Activated naive CD8-positive, alpha-beta T cell treated with anti-CD3 and anti-CD28 coated beads, Interleukin-2, amount 50 U/mL, for 24 hours (primary cell): Measurements from ENCODE around the gene RABL6.
A peak's percentile ranks its signal among the peaks of the same experiment; 100 is the strongest.
"Not testable (repeated sequence)": the region's sequence is repeated elsewhere in the genome, so short reads cannot be mapped to it uniquely, and the experiment has no call there.

ENCODE experiments used
- ATAC-seq: fragments of 150-1000 bp; cut with Tn5 transposase; one replicate; pipeline ENCODE4 v1.10.0; 2021
- DNase-seq: peaks from one replicate; pipeline ENCODE4 v3.0.0; 2021
- H3K27ac Mint-ChIP-seq: one replicate; pipeline ENCODE4 v1.8.0; 2021; ENCODE audit warnings: mild to moderate bottlenecking, mixed read lengths
- H3K27me3 Mint-ChIP-seq: one replicate; pipeline ENCODE4 v1.8.0; 2021; ENCODE audit warnings: mixed read lengths
- H3K36me3 Mint-ChIP-seq: one replicate; pipeline ENCODE4 v1.8.0; 2021; ENCODE audit warnings: low read depth, mixed read lengths
- H3K4me1 Mint-ChIP-seq: one replicate; pipeline ENCODE4 v1.8.0; 2021; ENCODE audit warnings: mixed read lengths
- H3K4me3 Mint-ChIP-seq: one replicate; pipeline ENCODE4 v1.8.0; 2021; ENCODE audit warnings: mild to moderate bottlenecking, moderate library complexity, mixed read lengths
- H3K9me3 Mint-ChIP-seq: one replicate; pipeline ENCODE4 v1.8.0; 2021; ENCODE audit warnings: mixed read lengths

RABL6 gene

DNA sequence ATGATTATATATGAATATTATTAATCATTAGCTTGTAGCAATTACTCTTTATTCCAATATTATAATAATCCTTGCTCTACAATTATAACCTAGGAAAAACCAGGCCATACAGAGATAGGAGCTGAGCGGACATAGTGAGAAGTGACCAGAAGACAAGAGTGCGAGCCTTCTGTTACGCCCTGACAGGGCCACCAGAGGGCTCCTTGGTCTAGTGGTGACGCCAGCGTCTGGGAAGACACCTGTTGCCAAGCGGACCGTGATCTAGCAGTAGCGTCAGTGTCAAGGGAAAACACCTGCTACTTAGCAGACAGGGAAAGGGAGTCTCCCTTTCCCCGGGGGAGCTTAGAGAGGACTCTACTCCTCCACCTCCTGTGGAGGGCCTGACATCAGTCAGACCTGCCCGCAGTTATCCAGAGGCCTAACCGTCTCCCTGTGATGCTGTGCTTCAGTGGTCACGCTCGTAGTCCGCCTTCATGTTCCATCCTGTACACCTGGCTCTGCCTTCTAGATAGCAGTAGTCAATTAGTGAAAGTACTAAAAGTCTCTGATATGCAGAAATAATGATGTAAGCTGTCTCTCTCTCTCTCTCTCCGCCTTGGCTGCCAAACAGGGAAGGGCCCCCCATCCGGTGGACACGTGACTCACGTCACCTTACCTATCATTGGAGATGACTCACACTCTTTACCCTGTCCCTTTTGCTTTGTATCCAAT, 41.2 kb upstream of the RABL6 start:
- peak overlapping the region; percentile 79 for H3K27ac Mint-ChIP-seq
- not testable (repeated sequence) for H3K36me3 Mint-ChIP-seq, H3K9me3 Mint-ChIP-seq
- DNase-seq (peak; percentile 59), ATAC-seq (peak; percentile 31)
- H3K4me3 Mint-ChIP-seq, result peak overlapping the region; percentile 16
- peaks cover 13% of the 10 kb centered on the region for H3K4me1 Mint-ChIP-seq
- H3K27me3 Mint-ChIP-seq, result peaks cover 15% of the 10 kb centered on the region

DNA sequence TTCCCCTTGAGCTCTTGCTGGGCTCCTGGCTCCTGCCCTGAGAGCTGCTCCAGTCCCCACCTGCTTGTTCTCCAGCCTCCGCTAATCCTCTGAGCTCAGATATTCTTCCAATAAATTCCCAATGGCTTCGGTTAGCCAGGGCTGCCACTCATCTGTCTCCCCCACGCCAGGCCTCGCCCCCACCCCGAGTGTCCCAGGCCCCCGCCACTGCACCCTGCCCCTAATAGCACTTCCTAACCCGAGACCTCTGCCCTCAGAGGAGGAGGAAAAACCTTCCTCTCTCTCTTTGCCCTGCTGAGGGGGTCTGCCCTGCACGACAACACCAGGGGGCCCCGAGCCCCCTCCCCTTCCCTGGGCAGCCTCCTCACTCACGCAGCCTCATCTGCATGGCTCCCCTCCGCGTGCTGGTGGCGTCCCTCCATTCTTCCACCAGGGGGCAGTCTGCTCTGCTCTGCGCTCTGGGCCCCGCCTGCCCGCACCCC, 38.0 kb upstream of the RABL6 start:
- peak; percentile 72 for DNase-seq
- Mint-ChIP-seq H3K4me1 (peaks cover 13% of the 10 kb centered on the region), H3K9me3 (peaks cover 7% of the 10 kb centered on the region), H3K27me3 (peaks cover 15% of the 10 kb centered on the region), H3K4me3 (no peak overlapping the region), H3K36me3 (peaks cover 3% of the 10 kb centered on the region), H3K27ac (no peak overlapping the region)
- peak; percentile 50 for ATAC-seq

DNA sequence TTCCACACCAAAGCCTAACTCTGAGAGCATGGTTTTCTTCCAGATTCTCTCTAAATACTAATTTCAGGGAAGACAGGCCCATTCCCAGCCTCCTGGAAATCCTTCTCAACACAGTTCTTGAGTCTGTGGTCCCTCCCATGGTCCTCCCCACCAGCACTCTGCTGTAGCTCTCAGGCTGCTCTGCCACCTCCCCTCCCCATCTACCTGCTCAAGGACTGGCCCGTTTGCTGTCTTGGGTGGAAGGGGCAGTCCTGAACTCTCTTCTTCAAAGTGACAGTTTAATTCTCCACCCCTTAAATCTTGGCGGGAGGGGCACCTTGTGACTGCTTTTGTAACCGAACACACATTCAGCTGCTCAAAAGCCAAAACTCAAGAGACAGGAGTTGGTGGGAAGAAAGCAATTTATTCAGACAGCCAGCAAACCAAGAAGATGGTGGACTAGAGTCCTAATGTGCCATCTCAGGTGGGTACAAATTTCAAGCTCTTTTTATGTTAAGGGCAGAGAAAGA, 35.8 kb upstream of the RABL6 start:
- Mint-ChIP-seq H3K4me3 (no peak overlapping the region), H3K27ac (no peak overlapping the region), H3K4me1 (peaks cover 4% of the 10 kb centered on the region), H3K9me3 (peaks cover 7% of the 10 kb centered on the region), H3K27me3 (peaks cover 13% of the 10 kb centered on the region), H3K36me3 (peaks cover 3% of the 10 kb centered on the region)
- ATAC-seq, result no peak
- no peak for DNase-seq

DNA sequence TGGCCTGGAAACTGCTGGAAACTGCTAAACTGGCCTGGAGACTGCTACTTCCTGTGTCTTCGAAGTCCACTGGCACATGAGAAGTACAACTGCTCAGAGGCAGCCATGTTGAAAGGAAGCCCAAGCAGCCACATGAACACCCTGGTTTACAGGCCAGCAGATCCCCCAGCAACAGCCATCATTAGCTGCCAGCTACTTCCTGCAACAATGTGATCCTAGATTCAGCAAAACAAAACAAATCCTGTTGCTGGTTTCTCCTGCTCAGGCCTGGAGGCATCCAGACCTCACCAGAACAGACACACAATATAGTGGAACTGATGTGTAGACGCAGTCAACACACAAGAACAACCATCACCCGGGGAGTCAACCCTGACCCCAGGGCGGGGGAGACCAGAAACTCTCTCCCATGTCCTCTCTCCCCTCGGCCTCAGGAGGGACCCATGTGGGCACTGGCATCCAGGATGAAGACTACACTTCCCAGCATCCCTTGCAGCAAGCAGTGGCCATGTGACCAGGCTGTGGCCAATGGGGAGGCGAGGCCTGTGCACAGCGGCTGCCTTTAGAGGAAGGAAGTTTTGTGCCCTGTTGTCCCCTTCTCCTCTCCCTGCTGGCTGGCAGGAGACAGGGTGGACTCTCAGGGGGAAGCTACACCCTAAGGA, 34.2 kb upstream of the RABL6 start:
- H3K4me3 Mint-ChIP-seq, result no peak overlapping the region
- peaks cover 7% of the 10 kb centered on the region for H3K9me3 Mint-ChIP-seq
- peaks cover 3% of the 10 kb centered on the region for H3K36me3 Mint-ChIP-seq
- ATAC-seq, result peak; percentile 57
- no peak overlapping the region for H3K27ac Mint-ChIP-seq
- DNase-seq, result peak; percentile 37
- H3K27me3 Mint-ChIP-seq, result peaks cover 11% of the 10 kb centered on the region
- peaks cover 2% of the 10 kb centered on the region for H3K4me1 Mint-ChIP-seq

DNA sequence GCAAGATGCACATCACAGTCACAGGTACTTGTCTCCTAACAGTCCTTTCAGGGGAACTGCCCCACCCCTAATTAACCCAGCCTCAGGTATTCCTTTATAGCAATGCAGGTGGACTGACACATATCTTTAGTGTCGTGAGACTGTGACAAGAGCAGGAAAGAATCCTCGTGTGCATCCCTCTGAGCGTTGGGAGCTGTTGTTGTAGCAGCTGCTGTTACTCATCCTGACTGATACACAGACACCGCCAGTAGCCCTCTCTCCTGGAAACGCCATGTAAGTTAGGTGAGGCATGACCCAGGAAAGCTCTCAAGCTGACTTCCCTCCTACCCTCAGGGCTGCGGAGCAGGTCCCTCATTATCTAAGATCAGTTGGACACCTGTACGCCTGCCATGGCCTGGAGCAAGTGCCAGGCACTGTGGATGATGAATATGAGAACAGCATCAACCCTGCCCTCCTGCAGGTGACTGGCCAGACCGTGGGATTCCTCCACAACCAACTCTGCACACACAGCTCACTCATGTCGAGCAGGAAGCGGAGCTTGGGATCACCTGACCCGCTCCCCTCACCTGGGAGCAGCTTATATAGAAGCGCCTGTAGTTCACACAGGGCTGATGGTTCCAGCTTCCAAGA, 33.2 kb upstream of the RABL6 start:
- no peak for DNase-seq
- Mint-ChIP-seq H3K27ac (no peak overlapping the region), H3K4me1 (peaks cover 2% of the 10 kb centered on the region), H3K36me3 (peaks cover 3% of the 10 kb centered on the region), H3K4me3 (no peak overlapping the region), H3K9me3 (peaks cover 7% of the 10 kb centered on the region), H3K27me3 (peaks cover 14% of the 10 kb centered on the region)
- ATAC-seq, result no peak

DNA sequence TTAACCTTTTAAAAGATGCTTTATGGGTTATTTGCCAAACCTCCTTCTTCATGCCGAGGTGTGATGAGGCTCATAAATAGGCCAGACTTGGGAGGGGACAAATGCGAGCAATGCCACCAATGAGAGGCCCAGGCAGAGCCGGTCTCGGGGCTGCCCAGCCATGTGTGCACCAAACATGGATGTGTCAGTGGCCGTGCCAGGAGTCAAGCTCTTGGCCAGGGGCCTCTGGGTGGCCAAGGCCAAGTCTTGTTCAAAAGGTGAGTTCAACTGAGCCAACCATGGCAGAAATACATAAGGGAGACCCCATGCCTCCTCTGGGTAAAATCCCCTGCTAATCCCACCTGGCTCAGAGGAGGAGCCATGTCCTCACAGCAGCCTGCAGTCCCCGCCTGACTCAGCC, 32.6 kb upstream of the RABL6 start:
- Mint-ChIP-seq H3K4me1 (peaks cover 2% of the 10 kb centered on the region), H3K27me3 (peaks cover 12% of the 10 kb centered on the region), H3K36me3 (peaks cover 3% of the 10 kb centered on the region), H3K27ac (no peak overlapping the region), H3K9me3 (peaks cover 7% of the 10 kb centered on the region), H3K4me3 (no peak overlapping the region)
- ATAC-seq (no peak), DNase-seq (no peak)

DNA sequence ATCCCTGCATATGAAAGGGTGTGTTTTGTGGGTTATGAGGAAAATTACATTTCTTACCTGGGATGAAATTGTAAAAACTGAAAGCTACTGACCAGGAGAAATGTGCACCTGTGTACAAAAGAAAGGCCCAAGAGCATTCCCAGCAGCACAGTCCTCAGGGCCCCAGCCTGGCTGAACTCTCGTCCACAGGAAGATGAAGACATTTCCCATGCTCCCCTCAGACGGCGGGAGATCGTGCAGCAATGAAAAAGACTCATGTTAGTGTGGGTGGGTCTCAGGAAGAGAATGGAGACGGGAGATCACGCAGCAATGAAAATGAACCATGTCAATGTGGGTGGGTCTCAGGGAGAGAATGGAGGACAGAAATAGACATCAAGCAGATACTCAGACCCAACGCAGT, 30.8 kb upstream of the RABL6 start:
- Mint-ChIP-seq H3K9me3 (peaks cover 7% of the 10 kb centered on the region), H3K36me3 (peaks cover 3% of the 10 kb centered on the region), H3K27ac (no peak overlapping the region), H3K27me3 (peaks cover 11% of the 10 kb centered on the region), H3K4me3 (no peak overlapping the region), H3K4me1 (no peaks in the 10 kb centered on the region)
- DNase-seq, result no peak
- no peak for ATAC-seq

DNA sequence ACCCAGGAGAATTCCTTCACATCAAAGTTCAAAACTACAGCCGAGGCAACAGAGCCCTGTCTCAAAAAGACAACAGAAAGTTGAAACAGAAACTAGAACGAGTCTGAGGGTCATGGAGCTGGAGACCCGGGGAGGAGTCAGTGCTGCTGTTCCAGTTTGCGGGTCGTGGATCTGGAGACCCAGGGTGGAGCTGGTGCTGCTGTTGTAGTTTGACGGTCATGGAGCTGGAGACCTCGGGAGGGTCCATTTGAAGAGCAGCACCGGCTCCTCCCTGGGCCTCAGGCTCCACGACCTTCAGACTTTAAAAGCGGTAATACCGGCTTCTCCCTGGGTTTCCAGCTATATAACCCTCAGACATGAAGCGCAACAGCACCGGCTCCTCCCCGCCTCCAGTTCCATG, 30.4 kb upstream of the RABL6 start:
- ATAC-seq, result no peak
- Mint-ChIP-seq H3K27ac (no peak overlapping the region), H3K9me3 (peaks cover 7% of the 10 kb centered on the region), H3K36me3 (peaks cover 3% of the 10 kb centered on the region), H3K27me3 (peaks cover 14% of the 10 kb centered on the region), H3K4me1 (no peaks in the 10 kb centered on the region), H3K4me3 (no peak overlapping the region)
- no peak for DNase-seq

DNA sequence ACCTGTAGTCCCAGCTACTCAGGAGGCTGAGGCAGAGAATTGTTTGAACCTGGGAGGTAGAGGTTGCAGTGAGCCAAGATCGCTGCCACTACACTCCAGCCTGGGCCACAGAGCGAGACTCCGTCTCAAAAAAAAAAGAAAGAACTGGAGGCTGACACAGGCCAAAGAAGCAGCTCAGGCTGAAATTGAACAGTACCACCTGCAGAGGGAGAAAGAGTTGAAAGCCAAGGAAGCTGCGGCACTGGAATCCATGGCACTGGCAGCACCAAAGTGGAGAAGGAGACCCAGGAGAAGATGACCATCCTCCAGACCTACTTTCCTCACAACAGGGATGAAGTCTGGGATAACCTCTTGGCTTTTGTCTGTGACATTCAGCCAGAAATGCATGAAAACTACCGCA, 27.9 kb upstream of the RABL6 start:
- Mint-ChIP-seq H3K9me3 (no peaks in the 10 kb centered on the region), H3K4me3 (no peak overlapping the region), H3K4me1 (peaks cover 5% of the 10 kb centered on the region), H3K36me3 (no peaks in the 10 kb centered on the region), H3K27ac (no peak overlapping the region), H3K27me3 (peaks cover 14% of the 10 kb centered on the region)
- DNase-seq (no peak), ATAC-seq (no peak)

DNA sequence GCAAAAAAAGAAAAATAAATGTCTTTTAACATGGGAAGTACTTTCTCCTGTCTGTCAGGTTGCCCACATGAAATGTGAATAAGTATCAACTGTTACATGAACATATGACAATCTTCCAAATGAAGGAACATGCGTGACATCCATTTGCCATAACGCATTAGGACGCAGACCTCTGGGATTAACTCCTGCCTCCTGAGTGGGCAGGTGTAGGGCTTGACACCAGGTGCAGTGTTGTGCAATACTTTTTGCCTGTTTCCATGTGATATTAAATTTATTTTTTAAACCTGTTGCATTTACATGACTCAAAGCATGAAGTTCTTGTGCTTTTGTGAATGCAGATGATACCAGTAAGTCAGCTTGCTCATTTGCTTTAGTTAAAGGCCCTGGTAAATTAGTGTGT, 25.3 kb upstream of the RABL6 start:
- Mint-ChIP-seq H3K27me3 (peaks cover 22% of the 10 kb centered on the region), H3K27ac (no peak overlapping the region), H3K9me3 (no peaks in the 10 kb centered on the region), H3K4me3 (no peak overlapping the region), H3K36me3 (no peaks in the 10 kb centered on the region), H3K4me1 (peaks cover 5% of the 10 kb centered on the region)
- DNase-seq (no peak), ATAC-seq (no peak)

DNA sequence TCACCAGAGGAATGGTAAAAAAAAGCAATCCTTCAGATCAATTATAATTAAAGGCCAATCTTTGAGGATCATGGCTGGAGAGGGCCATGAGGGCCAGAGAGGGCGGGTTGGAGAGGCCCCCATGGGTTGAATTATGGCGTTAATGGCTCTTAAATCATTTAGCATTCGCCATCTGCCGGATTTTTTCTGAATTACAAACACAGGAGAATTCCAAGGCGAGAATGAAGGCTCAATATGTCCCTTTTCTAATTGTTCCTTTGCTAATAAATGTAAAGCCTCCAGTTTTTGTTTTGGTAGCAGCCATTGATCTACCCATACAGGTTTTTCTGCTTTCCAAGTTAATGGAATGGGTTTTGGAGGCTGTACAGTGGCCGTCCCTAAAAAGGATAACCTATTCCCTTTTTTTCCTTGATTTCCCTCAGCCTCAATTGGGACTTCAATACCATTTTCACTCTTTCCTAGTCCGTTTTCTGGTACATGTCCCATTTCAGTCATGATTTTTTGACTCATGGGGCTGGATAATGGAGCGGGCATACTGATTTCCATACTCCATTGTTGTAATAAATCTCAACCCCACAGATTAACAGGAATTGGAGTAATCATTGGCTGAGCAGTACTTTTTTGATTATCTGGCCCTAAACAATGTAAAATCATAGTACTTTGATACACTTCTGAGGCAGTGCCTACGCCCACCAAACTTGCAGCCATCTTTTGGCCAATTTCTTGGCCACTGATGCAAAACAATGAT, 23.3 kb upstream of the RABL6 start:
- no peaks in the 10 kb centered on the region for H3K9me3 Mint-ChIP-seq
- peaks cover 20% of the 10 kb centered on the region for H3K4me1 Mint-ChIP-seq
- ATAC-seq (peak; percentile 28), DNase-seq (no peak)
- no peak overlapping the region for H3K4me3 Mint-ChIP-seq
- H3K36me3 Mint-ChIP-seq, result no peaks in the 10 kb centered on the region
- H3K27me3 Mint-ChIP-seq, result peaks cover 12% of the 10 kb centered on the region
- H3K27ac Mint-ChIP-seq, result no peak overlapping the region

DNA sequence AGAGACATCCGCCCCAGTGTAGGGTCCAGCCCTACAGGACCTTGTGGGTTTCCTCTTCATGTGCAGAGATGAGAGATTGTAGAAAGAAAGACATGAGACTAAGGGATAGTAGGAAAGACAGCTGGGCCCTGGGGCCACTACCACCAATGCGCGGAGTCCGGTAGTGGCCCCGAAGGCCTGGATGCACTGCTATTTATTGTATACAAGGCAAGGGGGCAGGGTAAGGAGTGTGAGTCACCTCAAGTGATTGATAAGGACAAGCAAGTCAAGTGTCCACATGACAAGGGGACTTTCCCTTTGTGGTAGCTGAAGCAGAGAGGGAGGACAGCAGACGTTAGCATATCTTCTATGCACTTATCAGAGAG, 22.8 kb upstream of the RABL6 start:
- Mint-ChIP-seq H3K27me3 (peaks cover 12% of the 10 kb centered on the region), H3K4me3 (no peak overlapping the region), H3K4me1 (peaks cover 20% of the 10 kb centered on the region), H3K9me3 (no peaks in the 10 kb centered on the region), H3K27ac (no peak overlapping the region), H3K36me3 (no peaks in the 10 kb centered on the region)
- ATAC-seq (no peak), DNase-seq (no peak)

DNA sequence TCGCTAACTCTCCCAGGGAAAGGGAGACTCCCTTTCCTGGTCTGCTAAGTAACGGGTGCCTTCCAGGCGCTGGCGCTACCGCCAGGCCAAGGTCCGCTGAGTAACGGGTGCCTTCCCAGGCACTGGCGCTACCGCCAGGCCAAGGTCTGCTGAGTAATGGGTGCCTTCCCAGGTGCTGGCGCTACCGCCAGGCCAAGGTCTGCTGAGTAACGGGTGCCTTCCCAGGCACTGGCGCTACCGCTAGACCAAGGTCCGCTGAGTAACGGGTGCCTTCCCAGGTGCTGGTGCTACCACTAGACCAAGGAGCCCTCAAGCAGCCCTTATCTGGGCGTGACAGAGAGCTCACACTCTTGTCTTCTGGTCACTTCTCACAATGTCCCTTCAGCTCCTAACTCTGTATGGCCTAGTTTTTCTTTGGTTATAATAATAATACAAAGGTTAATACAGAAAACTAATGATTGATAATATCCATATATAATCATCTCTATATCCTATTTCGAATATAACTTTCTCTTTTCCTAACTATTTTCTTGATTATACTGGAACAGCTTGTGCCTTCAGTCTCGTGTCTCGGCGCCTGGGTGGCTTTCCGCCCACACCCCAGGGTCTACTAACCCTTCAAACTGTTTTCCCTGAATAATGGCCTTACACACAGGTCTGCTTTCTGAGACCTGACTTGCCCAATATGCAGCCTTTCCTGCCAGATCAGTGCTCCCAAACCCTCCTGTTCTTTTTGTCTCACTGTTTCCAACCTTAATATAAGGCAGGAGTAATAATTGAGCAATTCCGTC, 22.0 kb upstream of the RABL6 start:
- DNase-seq, ATAC-seq, H3K27ac Mint-ChIP-seq, H3K4me3 Mint-ChIP-seq, H3K36me3 Mint-ChIP-seq, H3K9me3 Mint-ChIP-seq: not testable (repeated sequence)
- H3K4me1 Mint-ChIP-seq, result peaks cover 25% of the 10 kb centered on the region
- peaks cover 12% of the 10 kb centered on the region for H3K27me3 Mint-ChIP-seq

DNA sequence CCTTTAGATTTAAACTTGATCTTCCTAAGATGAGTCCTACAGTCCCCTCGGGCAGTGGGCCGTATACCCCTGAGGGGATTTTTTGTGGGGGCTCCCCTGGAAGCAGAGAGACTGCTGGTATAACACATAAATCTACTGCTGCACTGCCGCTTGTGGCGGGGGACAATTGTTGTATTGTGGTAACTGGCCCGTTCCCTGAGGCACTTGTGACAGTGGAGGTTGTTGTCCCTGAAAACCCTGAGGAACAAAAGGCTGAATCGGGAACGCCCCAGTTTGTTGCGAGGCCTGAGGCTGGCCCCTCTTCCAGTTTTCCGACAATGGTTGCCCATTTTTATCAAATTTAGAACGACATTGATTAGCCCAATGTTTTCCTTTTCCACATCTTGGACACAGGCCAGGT, 21.3 kb upstream of the RABL6 start:
- H3K27me3 Mint-ChIP-seq, result peaks cover 12% of the 10 kb centered on the region
- ATAC-seq, result no peak
- no peaks in the 10 kb centered on the region for H3K9me3 Mint-ChIP-seq
- no peak overlapping the region for H3K4me3 Mint-ChIP-seq
- no peak for DNase-seq
- no peaks in the 10 kb centered on the region for H3K36me3 Mint-ChIP-seq
- peaks cover 25% of the 10 kb centered on the region for H3K4me1 Mint-ChIP-seq
- H3K27ac Mint-ChIP-seq, result no peak overlapping the region
